GM12892 (cell line): ENCODE results near the gene USP48. TPM values are rescaled to one million over a fixed set of nuclear protein-coding genes. Genes with fewer than 3 reads are reported as not detected.
"Not testable (repeated sequence)": the region's sequence is repeated elsewhere in the genome, so short reads cannot be mapped to it uniquely, and the experiment has no call there.

ENCODE experiments used
- DNase-seq: peaks from one replicate; pipeline ENCODE4 v3.0.0; 2011; ENCODE audit not compliant: insufficient read length
- FAIRE-seq: peaks from 2 replicates; lab custom pipeline; 2011; peaks lifted over from hg19 to GRCh38; lab: Jason Lieb, UNC
- POLR2A ChIP-seq: IDR thresholded peaks from 2 replicates; pipeline ENCODE4 v1.6.1; 2011; ENCODE audit warnings: low read depth, low read length, control low read depth
- POLR2AphosphoS5 ChIP-seq: IDR thresholded peaks from 2 replicates; pipeline ENCODE4 v1.6.1; 2011; ENCODE audit warnings: low read depth, low read length, control low read depth
- TAF1 ChIP-seq: IDR thresholded peaks from 2 replicates; pipeline ENCODE4 v1.6.1; 2011; ENCODE audit warnings: low read depth, mild to moderate bottlenecking, control low read depth, low read length, borderline replicate concordance
- polyA plus RNA-seq: library from polyadenylated mRNA; unstranded; fragments of >200 nt; gene quantifications from one replicate; pipeline ENCODE4 v1.2.1, GENCODE V29; 2012; ENCODE audit warnings: missing spikeins, inconsistent platforms; ENCODE audit not compliant: missing spikeins

Gene USP48, protein sequence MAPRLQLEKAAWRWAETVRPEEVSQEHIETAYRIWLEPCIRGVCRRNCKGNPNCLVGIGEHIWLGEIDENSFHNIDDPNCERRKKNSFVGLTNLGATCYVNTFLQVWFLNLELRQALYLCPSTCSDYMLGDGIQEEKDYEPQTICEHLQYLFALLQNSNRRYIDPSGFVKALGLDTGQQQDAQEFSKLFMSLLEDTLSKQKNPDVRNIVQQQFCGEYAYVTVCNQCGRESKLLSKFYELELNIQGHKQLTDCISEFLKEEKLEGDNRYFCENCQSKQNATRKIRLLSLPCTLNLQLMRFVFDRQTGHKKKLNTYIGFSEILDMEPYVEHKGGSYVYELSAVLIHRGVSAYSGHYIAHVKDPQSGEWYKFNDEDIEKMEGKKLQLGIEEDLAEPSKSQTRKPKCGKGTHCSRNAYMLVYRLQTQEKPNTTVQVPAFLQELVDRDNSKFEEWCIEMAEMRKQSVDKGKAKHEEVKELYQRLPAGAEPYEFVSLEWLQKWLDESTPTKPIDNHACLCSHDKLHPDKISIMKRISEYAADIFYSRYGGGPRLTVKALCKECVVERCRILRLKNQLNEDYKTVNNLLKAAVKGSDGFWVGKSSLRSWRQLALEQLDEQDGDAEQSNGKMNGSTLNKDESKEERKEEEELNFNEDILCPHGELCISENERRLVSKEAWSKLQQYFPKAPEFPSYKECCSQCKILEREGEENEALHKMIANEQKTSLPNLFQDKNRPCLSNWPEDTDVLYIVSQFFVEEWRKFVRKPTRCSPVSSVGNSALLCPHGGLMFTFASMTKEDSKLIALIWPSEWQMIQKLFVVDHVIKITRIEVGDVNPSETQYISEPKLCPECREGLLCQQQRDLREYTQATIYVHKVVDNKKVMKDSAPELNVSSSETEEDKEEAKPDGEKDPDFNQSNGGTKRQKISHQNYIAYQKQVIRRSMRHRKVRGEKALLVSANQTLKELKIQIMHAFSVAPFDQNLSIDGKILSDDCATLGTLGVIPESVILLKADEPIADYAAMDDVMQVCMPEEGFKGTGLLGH
- 76.5 TPM for polyA plus RNA-seq

- peak; percentile 81 for DNase-seq
- FAIRE-seq = peak; percentile 98
- TF ChIP-seq POLR2A (peak; percentile 99), TAF1 (peak; percentile 89; the same call in 1 of the 2 replicates), POLR2AphosphoS5 (peak; percentile 99)
Observed at GRCh38 chr1:21782868-21783678, at the start of gene USP48. TSS of gene USP48 (minus strand) at chr1:21783149. CDS start at chr1:21782957, 192 bp downstream.

DNA sequence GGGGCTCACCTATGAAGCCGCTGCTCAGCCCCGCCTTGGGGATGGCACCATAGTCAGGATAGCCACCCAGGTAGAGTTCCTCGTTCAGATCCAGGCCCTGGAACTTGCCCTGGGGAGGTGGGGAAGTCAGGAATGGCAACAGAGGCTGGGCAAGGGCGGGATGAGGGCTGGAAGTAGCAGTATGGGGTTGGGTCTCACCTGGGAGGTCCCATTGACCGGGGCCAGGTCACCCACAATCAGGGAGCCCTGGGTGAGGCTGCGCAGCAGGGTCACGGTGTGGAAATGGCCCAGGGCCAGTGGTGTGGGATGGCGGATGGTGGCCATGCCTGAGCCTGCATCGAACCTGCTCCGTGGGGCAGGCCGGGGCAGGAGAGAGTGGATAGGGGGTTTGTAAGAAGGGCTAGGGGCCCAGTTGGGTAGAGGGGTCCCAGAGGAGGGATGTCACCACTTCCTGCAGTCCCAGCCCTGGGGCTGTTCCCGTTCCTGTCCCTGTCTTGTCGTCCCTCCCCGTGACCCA, 48.6 kb upstream of the USP48 start:
- FAIRE-seq (no peak), DNase-seq (no peak)
- TF ChIP-seq POLR2AphosphoS5 (no peak), TAF1 (no peak), POLR2A (no peak)

GRCh38 chr1:21830792-21831453, 48.0 kb upstream of the USP48 start:
- DNase-seq (no peak), FAIRE-seq (no peak)
- TF ChIP-seq TAF1 (no peak), POLR2A (no peak), POLR2AphosphoS5 (no peak)

DNA sequence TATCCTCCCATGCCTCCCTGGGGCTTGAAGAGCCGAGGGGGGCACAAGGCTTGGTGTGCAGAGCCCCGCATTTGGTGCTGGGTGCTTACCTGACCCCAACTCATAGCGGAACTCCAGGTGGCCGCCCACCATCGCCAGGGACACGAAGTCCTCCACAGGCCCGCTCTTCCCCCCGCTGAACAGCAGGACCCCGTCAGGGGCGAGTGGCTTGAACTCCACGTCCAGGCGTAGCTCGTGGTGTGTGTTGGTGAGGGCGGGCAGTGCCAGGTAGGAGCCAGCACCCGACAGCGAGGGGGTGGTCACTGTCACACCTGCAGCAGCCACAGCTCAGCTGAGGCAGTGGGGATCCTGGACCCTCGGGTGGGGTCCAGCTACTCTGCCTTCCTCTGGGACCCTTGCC, 46.3 kb upstream of the USP48 start:
- no peak for FAIRE-seq
- TF ChIP-seq POLR2AphosphoS5 = no peak
- TF ChIP-seq POLR2A = no peak
- no peak for TF ChIP-seq TAF1

DNA sequence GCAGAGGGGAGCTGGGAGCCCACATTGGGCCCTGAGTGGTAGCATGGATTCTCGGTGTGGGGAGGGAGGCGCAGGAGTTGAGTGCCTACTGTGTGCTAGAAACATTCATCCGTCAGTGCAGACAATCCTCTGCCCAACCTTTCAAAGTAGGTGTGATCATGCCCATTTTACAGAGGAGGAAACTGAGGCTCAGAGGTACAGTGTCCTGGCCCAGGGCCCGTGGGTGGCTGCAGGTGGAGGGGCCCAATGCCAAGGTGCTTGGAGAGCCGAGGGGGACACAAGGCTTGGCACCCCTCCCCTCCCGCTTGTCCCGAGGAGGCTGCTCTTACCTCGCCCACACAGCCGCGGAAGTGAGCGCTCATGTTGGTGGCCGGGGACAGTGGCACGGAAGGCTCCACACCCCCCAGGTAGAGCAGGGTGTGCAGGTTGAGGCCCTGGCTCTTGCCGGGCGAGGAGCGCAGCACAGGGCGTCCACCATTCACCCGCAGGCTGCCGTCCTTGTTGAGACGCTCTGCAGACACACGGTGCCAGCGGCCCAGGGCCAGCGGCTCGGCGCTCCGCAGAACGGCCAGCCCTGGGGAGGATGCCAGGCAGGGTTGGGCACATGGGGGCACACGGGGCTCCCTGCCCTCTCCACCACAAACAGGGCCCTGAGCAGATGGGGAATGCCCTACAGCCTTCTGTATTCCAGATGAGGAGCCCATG, 45.7 kb upstream of the USP48 start:
- TF ChIP-seq TAF1 = no peak
- TF ChIP-seq POLR2AphosphoS5 = no peak
- no peak for TF ChIP-seq POLR2A
- DNase-seq (no peak), FAIRE-seq (no peak)

More for the DNA sequence above, 46.3 kb upstream of the USP48 start:
- no peak for DNase-seq

- FAIRE-seq = no peak
- no peak for TF ChIP-seq TAF1
- no peak for TF ChIP-seq POLR2A
- no peak for TF ChIP-seq POLR2AphosphoS5
- DNase-seq = no peak
Observed at GRCh38 chr1:21828075-21828474, 45.1 kb upstream of the USP48 start.

DNA sequence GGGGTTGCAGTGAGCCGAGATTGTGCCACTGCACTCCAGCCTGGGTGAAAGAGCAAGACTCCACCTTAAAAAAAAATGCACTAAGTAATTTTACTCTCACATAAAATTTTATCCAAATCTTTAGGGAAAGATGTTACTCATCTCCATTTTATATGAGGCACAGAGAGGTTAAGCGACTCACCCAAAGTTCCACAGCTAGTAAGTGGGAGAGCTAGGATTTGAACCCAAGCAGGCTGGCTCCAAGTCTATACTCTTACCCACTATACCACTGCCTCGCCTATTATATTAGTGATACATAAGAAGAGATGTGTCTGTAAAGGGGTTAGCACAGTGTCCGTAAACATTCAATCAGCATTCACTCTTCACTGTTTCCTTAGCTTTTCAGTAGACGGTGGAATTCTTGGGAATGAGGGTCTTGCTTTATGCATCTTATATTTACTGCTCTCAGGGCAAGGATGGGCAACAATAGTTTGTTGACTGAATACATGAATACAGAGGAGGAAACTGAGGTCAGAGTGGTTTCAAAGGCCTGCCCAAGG, 44.3 kb upstream of the USP48 start:
- TF ChIP-seq POLR2A (no peak), POLR2AphosphoS5 (no peak), TAF1 (no peak)
- FAIRE-seq = no peak
- no peak for DNase-seq

- FAIRE-seq, DNase-seq: not testable (repeated sequence)
Observed at GRCh38 chr1:21826694-21827093, 43.7 kb upstream of the USP48 start.

DNA sequence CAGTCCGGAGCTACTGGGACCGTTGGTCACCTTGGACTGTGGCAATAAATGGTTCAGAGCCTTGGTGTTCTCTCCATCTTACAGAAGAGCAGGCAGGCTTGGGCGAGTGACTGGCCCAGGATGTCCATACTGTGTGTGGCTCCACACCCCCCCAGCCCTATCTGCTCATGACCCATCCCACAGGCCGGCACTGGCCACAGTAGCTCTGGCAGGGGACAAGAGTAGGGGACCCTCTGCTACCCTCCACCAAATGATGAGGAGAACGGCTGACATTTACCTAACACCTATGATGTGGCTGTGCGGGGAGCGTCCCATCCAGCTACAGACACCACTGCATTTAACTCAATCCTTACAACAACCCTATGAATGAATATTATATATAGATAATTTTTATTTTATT, 42.4 kb upstream of the USP48 start:
- no peak for DNase-seq
- no peak for TF ChIP-seq POLR2A
- TF ChIP-seq POLR2AphosphoS5 = no peak
- no peak for TF ChIP-seq TAF1
- no peak for FAIRE-seq
